K562 (cell line): ENCODE results near the gene DHX38. TPM values are rescaled to one million over a fixed set of nuclear protein-coding genes. Genes with fewer than 3 reads are reported as not detected.
A peak's percentile ranks its signal among the peaks of the same experiment; 100 is the strongest.

Experiments used
- CBX3 ChIP-seq, 2 experiments: IDR thresholded peaks; 1 replicate in 1 of 2; 2 replicates in 1 of 2; pipeline ENCODE4 v1.6.1; 2012; ENCODE audit warnings: inconsistent platforms in 2 of 2, low read length in 2 of 2, borderline replicate concordance in 1 of 2, control low read depth in 1 of 2
- HDAC6 ChIP-seq: IDR thresholded peaks from 2 replicates; pipeline ENCODE4 v1.6.1; 2012; ENCODE audit warnings: low read depth, mild to moderate bottlenecking, control low read depth, inconsistent platforms, low read length, moderate library complexity
- KDM2B ChIP-seq: fragments of 250-450 bp; sonication (Bioruptor Pico); IDR thresholded peaks from 2 replicates; pipeline ENCODE4 v1.8.0; 2021; ENCODE audit warnings: mild to moderate bottlenecking, moderate library complexity
- MAFK ChIP-seq: IDR thresholded peaks from 2 replicates; pipeline ENCODE4 v1.6.1; 2011; ENCODE audit warnings: low read length, improper control_type of control experiment
- NELFE ChIP-seq: IDR thresholded peaks from 2 replicates; pipeline ENCODE4 v1.6.1; 2011; ENCODE audit warnings: mild to moderate bottlenecking; ENCODE audit not compliant: insufficient read depth, insufficient read length
- POLR2G ChIP-seq: fragments of 200-400 bp; formaldehyde crosslinking; IDR thresholded peaks from 2 replicates; pipeline ENCODE4 v1.6.1; 2017; ENCODE audit warnings: low read depth, mild to moderate bottlenecking, antibody characterized with exemption, low read length, moderate library complexity
- RAD51 ChIP-seq: fragments of 450-650 bp; IDR thresholded peaks from 2 replicates; pipeline ENCODE4 v1.7.1; 2016; ENCODE audit warnings: low read depth, mild to moderate bottlenecking, borderline replicate concordance
- SIN3A ChIP-seq, 2 experiments: fragments of 150-350 bp in 1 of 2; IDR thresholded peaks; 2 replicates each; pipeline ENCODE4 v1.6.1; 2011 to 2016; ENCODE audit warnings: borderline replicate concordance in 2 of 2, low read depth in 2 of 2, low read length in 2 of 2, mild to moderate bottlenecking in 2 of 2, moderate library complexity in 2 of 2; ENCODE audit not compliant: control insufficient read depth in 1 of 2
- TAF15 ChIP-seq: fragments of 200-400 bp; formaldehyde crosslinking; IDR thresholded peaks from 2 replicates; pipeline ENCODE4 v1.6.1; 2017; ENCODE audit warnings: mild to moderate bottlenecking, low read depth, low read length, moderate library complexity
- ZFP30 ChIP-seq: fragments of 250-450 bp; sonication (Bioruptor Pico); IDR thresholded peaks from 2 replicates; pipeline ENCODE4 v1.8.0; 2022; ENCODE audit warnings: moderate library complexity, mild to moderate bottlenecking, inconsistent platforms, borderline replicate concordance
- ZNF140 ChIP-seq: fragments of 250-450 bp; sonication (Bioruptor Pico); IDR thresholded peaks from 2 replicates; pipeline ENCODE4 v1.8.0; 2021; ENCODE audit warnings: moderate library complexity, mild to moderate bottlenecking, inconsistent platforms
- ZNF707 ChIP-seq: fragments of 250-450 bp; sonication (Bioruptor Pico); conservative IDR thresholded peaks from 2 replicates; pipeline ENCODE4 v1.8.0; 2022; ENCODE audit warnings: inconsistent platforms, mild to moderate bottlenecking, moderate library complexity
- polyA plus RNA-seq, 8 experiments: library from polyadenylated mRNA; depleted of rRNA in 4 of 8; stranded (reverse) in 5 of 8; unstranded in 3 of 8; fragments of >200 nt; fragmentation: Nextera tagmentation in 2 of 8; fragmentation: Illumina TruSeq in 1 of 8; extraction: Ambion mirVana in 2 of 8; extraction: Trizol in 1 of 8; gene quantifications; 2 replicates each; pipeline versions ENCODE4 v1.2.1 to v1.2.3, GENCODE V29; 2011 to 2014; ENCODE audit warnings: inconsistent platforms in 1 of 8, missing spikeins in 1 of 8
- total RNA-seq, 7 experiments: library from RNA; depleted of rRNA in 6 of 7; stranded (reverse); fragments of >200 nt in 6 of 7; fragmentation: Illumina TruSeq in 2 of 7; extraction: Trizol in 2 of 7; gene quantifications; 2 replicates each; pipeline versions ENCODE4 v1.2.1 to v1.2.3, GENCODE V29; 2011 to 2021; ENCODE audit warnings: low replicate concordance in 1 of 7
- TF ChIP-seq, protein P1 (sequence below), 2 experiments: IDR thresholded peaks; 2 replicates each; pipeline ENCODE4 v1.6.1; 2011; ENCODE audit warnings: borderline replicate concordance in 1 of 2, control low read depth in 1 of 2, low read depth in 1 of 2, low read length in 1 of 2, mild to moderate bottlenecking in 1 of 2, mixed read lengths in 1 of 2, moderate library complexity in 1 of 2; ENCODE audit not compliant: insufficient read depth in 1 of 2, insufficient read length in 1 of 2, poor library complexity in 1 of 2, severe bottlenecking in 1 of 2; ENCODE audit errors: extremely low read depth in 1 of 2
- TF ChIP-seq, protein P2 (sequence below): fragments of 200-800 bp; sonication (Bioruptor generic); IDR thresholded peaks from 2 replicates; pipeline ENCODE4 v1.6.1; 2017; ENCODE audit warnings: missing genetic modification characterization, missing compliant biosample characterization
- TF ChIP-seq, protein P3 (sequence below): fragments of 450-650 bp; IDR thresholded peaks from 2 replicates; pipeline ENCODE4 v1.6.1; 2016; ENCODE audit warnings: antibody characterized with exemption
- TF ChIP-seq, protein P4 (sequence below): IDR thresholded peaks from 2 replicates; pipeline ENCODE4 v1.6.1; 2011; ENCODE audit not compliant: insufficient read length; ENCODE audit errors: extremely low read depth
- TF ChIP-seq, protein P5 (sequence below): fragments of 450-650 bp; IDR thresholded peaks from 2 replicates; pipeline ENCODE4 v1.6.1; 2018; ENCODE audit not compliant: partially characterized antibody

The DHX38 gene
- total and polyA plus RNA-seq, 9 of the 15 experiments (the other 6 are each of a cell fraction or from before 2014, with no cell fraction given): 2.8 to 76.8 (median 40.8) TPM

DNA sequence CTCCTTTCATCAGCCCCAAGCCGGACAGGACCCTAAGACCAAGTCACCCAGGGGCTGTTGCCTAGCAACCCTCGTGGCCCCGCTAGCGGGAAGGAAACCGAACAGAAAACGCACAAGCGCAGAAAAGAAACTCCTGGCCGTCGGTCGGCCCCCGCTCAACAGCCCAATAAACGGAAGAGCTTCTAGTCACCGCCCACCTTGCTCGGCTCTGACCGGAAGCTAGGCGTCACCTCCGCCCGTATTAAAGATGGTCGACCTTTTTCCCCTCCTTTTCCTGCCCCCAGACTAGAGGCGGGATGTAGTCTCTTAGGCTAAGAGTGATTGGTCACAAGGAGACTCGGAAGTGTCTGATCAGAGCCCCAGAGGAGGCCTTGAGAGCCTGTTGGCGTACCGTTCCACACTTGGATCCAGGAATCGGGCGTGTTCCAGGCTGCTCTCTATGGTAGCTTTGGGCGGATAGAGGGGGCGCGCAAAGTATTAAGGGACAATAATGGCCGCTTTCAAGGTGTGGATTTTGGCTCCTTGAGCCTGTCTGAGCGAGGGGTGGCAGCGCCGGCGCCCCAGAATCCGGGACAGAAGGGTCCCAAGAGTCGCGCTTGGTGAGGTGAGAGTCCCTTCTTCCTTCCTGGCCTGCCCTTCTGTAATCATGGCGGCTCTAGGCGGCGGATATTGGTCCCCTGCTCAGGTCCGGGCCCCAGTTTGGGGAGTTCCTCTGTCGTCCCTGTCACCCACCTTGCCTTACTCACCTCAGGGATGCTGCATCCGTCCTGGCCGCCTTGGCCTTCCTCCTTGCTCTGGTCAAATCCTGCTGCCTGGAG lies at the start of gene DHX38, which contains the start of gene TXNL4B (continued):
- TF ChIP-seq, protein P1, sequence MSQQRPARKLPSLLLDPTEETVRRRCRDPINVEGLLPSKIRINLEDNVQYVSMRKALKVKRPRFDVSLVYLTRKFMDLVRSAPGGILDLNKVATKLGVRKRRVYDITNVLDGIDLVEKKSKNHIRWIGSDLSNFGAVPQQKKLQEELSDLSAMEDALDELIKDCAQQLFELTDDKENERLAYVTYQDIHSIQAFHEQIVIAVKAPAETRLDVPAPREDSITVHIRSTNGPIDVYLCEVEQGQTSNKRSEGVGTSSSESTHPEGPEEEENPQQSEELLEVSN (IDR thresholded peaks at IDR 0.05; ENCODE audit: borderline replicate concordance in 1 of 2, extremely low read depth in 1 of 2, insufficient read depth in 1 of 2, insufficient read length in 1 of 2, low read depth in 1 of 2, low read length in 1 of 2, poor library complexity in 1 of 2, severe bottlenecking in 1 of 2): peak in 1 of 2 experiments; percentile 49
- TF ChIP-seq, protein P2, sequence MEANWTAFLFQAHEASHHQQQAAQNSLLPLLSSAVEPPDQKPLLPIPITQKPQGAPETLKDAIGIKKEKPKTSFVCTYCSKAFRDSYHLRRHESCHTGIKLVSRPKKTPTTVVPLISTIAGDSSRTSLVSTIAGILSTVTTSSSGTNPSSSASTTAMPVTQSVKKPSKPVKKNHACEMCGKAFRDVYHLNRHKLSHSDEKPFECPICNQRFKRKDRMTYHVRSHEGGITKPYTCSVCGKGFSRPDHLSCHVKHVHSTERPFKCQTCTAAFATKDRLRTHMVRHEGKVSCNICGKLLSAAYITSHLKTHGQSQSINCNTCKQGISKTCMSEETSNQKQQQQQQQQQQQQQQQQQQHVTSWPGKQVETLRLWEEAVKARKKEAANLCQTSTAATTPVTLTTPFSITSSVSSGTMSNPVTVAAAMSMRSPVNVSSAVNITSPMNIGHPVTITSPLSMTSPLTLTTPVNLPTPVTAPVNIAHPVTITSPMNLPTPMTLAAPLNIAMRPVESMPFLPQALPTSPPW (CRISPR knock-in tag): peak; percentile 86
- TF ChIP-seq, protein P3, sequence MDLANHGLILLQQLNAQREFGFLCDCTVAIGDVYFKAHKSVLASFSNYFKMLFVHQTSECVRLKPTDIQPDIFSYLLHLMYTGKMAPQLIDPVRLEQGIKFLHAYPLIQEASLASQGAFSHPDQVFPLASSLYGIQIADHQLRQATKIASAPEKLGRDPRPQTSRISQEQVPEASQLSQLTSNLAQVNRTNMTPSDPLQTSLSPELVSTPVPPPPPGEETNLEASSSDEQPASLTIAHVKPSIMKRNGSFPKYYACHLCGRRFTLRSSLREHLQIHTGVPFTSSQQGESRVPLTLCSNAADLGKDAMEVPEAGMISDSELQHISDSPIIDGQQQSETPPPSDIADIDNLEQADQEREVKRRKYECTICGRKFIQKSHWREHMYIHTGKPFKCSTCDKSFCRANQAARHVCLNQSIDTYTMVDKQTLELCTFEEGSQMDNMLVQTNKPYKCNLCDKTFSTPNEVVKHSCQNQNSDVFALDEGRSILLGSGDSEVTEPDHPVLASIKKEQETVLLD: no peak
- TF ChIP-seq ZFP30 (CRISPR knock-in tag) (no peak), MAFK (no peak), ZNF707 (CRISPR knock-in tag) (no peak), KDM2B (CRISPR knock-in tag) (0 out of 2 replicates have a peak, but pooled peaks have one; percentile 57), TAF15 (no peak), NELFE (no peak), RAD51 (no peak), HDAC6 (no peak), ZNF140 (no peak), POLR2G (peak; percentile 86), SIN3A (IDR thresholded peaks at IDR 0.05; ENCODE audit: borderline replicate concordance in 2 of 2, control insufficient read depth in 1 of 2, low read depth in 2 of 2, low read length in 2 of 2) (peak in 1 of 2 experiments; percentile 44; a peak in 2 of 4 replicates), CBX3 (IDR thresholded peaks at IDR 0.05; ENCODE audit: borderline replicate concordance in 1 of 2, low read length in 2 of 2) (peak in 1 of 2 experiments; percentile 26; a peak in 1 of 3 replicates)
- TF ChIP-seq, protein P4, sequence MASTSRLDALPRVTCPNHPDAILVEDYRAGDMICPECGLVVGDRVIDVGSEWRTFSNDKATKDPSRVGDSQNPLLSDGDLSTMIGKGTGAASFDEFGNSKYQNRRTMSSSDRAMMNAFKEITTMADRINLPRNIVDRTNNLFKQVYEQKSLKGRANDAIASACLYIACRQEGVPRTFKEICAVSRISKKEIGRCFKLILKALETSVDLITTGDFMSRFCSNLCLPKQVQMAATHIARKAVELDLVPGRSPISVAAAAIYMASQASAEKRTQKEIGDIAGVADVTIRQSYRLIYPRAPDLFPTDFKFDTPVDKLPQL: no peak
- TF ChIP-seq, protein P5, sequence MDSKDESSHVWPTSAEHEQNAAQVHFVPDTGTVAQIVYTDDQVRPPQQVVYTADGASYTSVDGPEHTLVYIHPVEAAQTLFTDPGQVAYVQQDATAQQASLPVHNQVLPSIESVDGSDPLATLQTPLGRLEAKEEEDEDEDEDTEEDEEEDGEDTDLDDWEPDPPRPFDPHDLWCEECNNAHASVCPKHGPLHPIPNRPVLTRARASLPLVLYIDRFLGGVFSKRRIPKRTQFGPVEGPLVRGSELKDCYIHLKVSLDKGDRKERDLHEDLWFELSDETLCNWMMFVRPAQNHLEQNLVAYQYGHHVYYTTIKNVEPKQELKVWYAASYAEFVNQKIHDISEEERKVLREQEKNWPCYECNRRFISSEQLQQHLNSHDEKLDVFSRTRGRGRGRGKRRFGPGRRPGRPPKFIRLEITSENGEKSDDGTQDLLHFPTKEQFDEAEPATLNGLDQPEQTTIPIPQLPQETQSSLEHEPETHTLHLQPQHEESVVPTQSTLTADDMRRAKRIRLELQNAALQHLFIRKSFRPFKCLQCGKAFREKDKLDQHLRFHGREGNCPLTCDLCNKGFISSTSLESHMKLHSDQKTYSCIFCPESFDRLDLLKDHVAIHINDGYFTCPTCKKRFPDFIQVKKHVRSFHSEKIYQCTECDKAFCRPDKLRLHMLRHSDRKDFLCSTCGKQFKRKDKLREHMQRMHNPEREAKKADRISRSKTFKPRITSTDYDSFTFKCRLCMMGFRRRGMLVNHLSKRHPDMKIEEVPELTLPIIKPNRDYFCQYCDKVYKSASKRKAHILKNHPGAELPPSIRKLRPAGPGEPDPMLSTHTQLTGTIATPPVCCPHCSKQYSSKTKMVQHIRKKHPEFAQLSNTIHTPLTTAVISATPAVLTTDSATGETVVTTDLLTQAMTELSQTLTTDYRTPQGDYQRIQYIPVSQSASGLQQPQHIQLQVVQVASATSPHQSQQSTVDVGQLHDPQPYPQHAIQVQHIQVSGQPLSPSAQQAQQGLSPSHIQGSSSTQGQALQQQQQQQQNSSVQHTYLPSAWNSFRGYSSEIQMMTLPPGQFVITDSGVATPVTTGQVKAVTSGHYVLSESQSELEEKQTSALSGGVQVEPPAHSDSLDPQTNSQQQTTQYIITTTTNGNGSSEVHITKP: no peak
